K562 (cell line): ENCODE data around the gene BCO1. TPM values are rescaled to one million over a fixed set of nuclear protein-coding genes. Genes with fewer than 3 reads are reported as not detected.

Source experiments
- ATF1 ChIP-seq, 2 experiments: fragments of 450-650 bp in 1 of 2; IDR thresholded peaks; 2 replicates each; pipeline ENCODE4 v1.6.1; 2016; ENCODE audit warnings: missing compliant biosample characterization in 1 of 2, missing genetic modification characterization in 1 of 2
- C11orf30 ChIP-seq: fragments of 450-650 bp; IDR thresholded peaks from 2 replicates; pipeline ENCODE4 v1.6.1; 2016; ENCODE audit warnings: low read depth, mild to moderate bottlenecking
- CHCHD3 ChIP-seq: fragments of 250-450 bp; sonication (Bioruptor Pico); IDR thresholded peaks from 2 replicates; pipeline ENCODE4 v2.1.2; 2022; ENCODE audit warnings: mild to moderate bottlenecking
- CXXC5 ChIP-seq: fragments of 250-450 bp; sonication (Bioruptor Pico); IDR thresholded peaks from 2 replicates; pipeline ENCODE4 v1.8.0; 2022; ENCODE audit warnings: inconsistent platforms, mild to moderate bottlenecking, moderate library complexity
- ETV6 ChIP-seq, 3 experiments: fragments of 150-350 bp in 1 of 3; sonication (generic) in 1 of 3; formaldehyde crosslinking in 1 of 3; IDR thresholded peaks; 2 replicates each; pipeline versions ENCODE4 v1.6.1 to v1.8.0; 2014 to 2022; ENCODE audit warnings: borderline replicate concordance in 2 of 3, low read depth in 2 of 3, antibody characterized with exemption in 1 of 3, low read length in 1 of 3, mild to moderate bottlenecking in 1 of 3, missing genetic modification reagents in 1 of 3
- KDM4B ChIP-seq, 2 experiments: fragments of 450-650 bp in 1 of 2; sonication (generic) in 1 of 2; IDR thresholded peaks; 2 replicates each; pipeline ENCODE4 v1.6.1; 2016 to 2017; ENCODE audit warnings: borderline replicate concordance in 2 of 2, antibody characterized with exemption in 1 of 2, low read depth in 1 of 2, mild to moderate bottlenecking in 1 of 2
- LEF1 ChIP-seq: fragments of 450-650 bp; IDR thresholded peaks from 2 replicates; pipeline ENCODE4 v1.6.1; 2016; ENCODE audit warnings: mild to moderate bottlenecking
- OTX1 ChIP-seq: fragments of 450-650 bp; formaldehyde crosslinking; IDR thresholded peaks from 2 replicates; pipeline ENCODE4 v1.4.0; 2022; ENCODE audit warnings: mild to moderate bottlenecking
- ZBTB1 ChIP-seq: sonication (generic); formaldehyde crosslinking; IDR thresholded peaks from 2 replicates; pipeline ENCODE4 v1.8.1; 2023; ENCODE audit warnings: missing genetic modification reagents, low read depth, mild to moderate bottlenecking, borderline replicate concordance
- ZNF165 ChIP-seq: fragments of 250-450 bp; sonication (Bioruptor Pico); IDR thresholded peaks from 2 replicates; pipeline ENCODE4 v1.4.0; 2020; ENCODE audit warnings: borderline replicate concordance
- ZNF239 ChIP-seq: fragments of 250-450 bp; sonication (Bioruptor Pico); IDR thresholded peaks from 2 replicates; pipeline ENCODE4 v1.4.0; 2020; ENCODE audit warnings: mild to moderate bottlenecking
- ZNF445 ChIP-seq: fragments of 250-450 bp; sonication (Bioruptor Pico); IDR thresholded peaks from 2 replicates; pipeline ENCODE4 v1.4.0; 2020; ENCODE audit warnings: low read depth, mild to moderate bottlenecking, moderate library complexity
- ZNF77 ChIP-seq: fragments of 250-450 bp; sonication (Bioruptor Pico); IDR thresholded peaks from 2 replicates; pipeline ENCODE4 v1.5.0; 2020
- polyA plus RNA-seq, 8 experiments: library from polyadenylated mRNA; depleted of rRNA in 4 of 8; stranded (reverse) in 5 of 8; unstranded in 3 of 8; fragments of >200 nt; fragmentation: Nextera tagmentation in 2 of 8; fragmentation: Illumina TruSeq in 1 of 8; extraction: Ambion mirVana in 2 of 8; extraction: Trizol in 1 of 8; gene quantifications; 2 replicates each; pipeline versions ENCODE4 v1.2.1 to v1.2.3, GENCODE V29; 2011 to 2014; ENCODE audit warnings: inconsistent platforms in 1 of 8, missing spikeins in 1 of 8
- total RNA-seq, 7 experiments: library from RNA; depleted of rRNA in 6 of 7; stranded (reverse); fragments of >200 nt in 6 of 7; fragmentation: Illumina TruSeq in 2 of 7; extraction: Trizol in 2 of 7; gene quantifications; 2 replicates each; pipeline versions ENCODE4 v1.2.1 to v1.2.3, GENCODE V29; 2011 to 2021; ENCODE audit warnings: low replicate concordance in 1 of 7
- TF ChIP-seq, protein P1 (sequence below): fragments of 250-450 bp; sonication (Bioruptor Pico); IDR thresholded peaks from 2 replicates; pipeline ENCODE4 v1.4.0; 2020; ENCODE audit warnings: mild to moderate bottlenecking, moderate library complexity
- TF ChIP-seq, protein P2 (sequence below), 2 experiments: fragments of 150-350 bp in 1 of 2; IDR thresholded peaks; 2 replicates each; pipeline ENCODE4 v1.6.1; 2012 to 2016; ENCODE audit warnings: low read depth in 2 of 2, low read length in 2 of 2, mild to moderate bottlenecking in 1 of 2, moderate library complexity in 1 of 2
- TF ChIP-seq, protein P3 (sequence below): sonication (generic); formaldehyde crosslinking; IDR thresholded peaks from 2 replicates; pipeline ENCODE4 v1.8.1; 2023; ENCODE audit warnings: mild to moderate bottlenecking, missing genetic modification reagents, moderate library complexity
- TF ChIP-seq, protein P4 (sequence below): fragments of 450-650 bp; conservative IDR thresholded peaks from 2 replicates; pipeline ENCODE4 v1.6.1; 2016; ENCODE audit warnings: missing genetic modification characterization, low read depth, mild to moderate bottlenecking, control low read depth, missing compliant biosample characterization

The BCO1 gene
- total and polyA plus RNA-seq, 9 of the 15 experiments (the other 6 are each of a cell fraction or from before 2014, with no cell fraction given), result not detected

DNA sequence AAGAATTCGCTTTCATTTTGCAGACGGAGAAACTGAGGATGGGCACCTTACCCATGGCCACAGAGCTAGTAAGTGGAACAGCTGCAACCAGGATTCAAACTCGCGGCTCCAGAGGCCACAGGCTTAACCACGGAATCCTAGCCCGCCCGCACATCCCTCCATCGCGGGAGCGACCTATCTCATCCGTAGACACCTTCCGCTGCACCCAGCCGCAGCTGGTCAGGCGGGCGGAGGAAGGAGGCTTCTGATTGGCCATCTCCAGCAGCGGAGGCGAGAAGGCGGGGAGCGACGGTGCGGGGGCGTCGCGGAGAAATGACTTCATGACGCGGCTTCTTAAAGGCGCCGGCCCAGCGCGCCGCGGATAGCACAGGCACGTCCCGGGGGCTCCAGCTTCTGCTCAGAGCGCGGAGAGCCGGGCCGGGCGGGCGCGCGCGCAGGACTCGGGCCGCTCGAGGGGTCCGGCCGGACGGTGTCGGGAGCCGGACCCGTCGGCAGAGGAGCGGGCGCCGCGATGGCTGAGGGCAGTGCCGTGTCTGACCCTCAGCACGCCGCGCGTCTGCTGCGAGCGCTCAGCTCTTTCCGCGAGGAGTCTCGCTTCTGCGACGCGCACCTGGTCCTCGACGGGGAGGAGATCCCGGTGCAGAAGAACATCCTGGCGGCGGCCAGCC lies 76.2 kb downstream of the BCO1 start, which contains the start of gene GAN (continued):
- no peak for TF ChIP-seq ETV6 (IDR thresholded peaks at IDR 0.05; ENCODE audit: borderline replicate concordance in 1 of 2, low read depth in 2 of 2, low read length in 1 of 2)
- TF ChIP-seq ETV6 (CRISPR knock-in tag; IDR thresholded peaks at IDR 0.05; ENCODE audit: borderline replicate concordance), result no peak
- TF ChIP-seq ZNF445 (CRISPR knock-in tag), result no peak
- no peak for TF ChIP-seq ZNF239 (CRISPR knock-in tag)
- no peak for TF ChIP-seq LEF1
- 0 out of 2 replicates have a peak, but pooled peaks have one; percentile 21 for TF ChIP-seq ZNF165 (CRISPR knock-in tag)
- no peak for TF ChIP-seq ZNF77 (CRISPR knock-in tag)
- TF ChIP-seq KDM4B (IDR thresholded peaks at IDR 0.05; ENCODE audit: borderline replicate concordance in 2 of 2, low read depth in 1 of 2), result peak in 1 of 2 experiments; percentile 75; a peak in 1 of 4 replicates
- peak; percentile 96 for TF ChIP-seq C11orf30
- TF ChIP-seq OTX1 (CRISPR knock-in tag), result no peak
- TF ChIP-seq ATF1 (CRISPR knock-in tag; IDR thresholded peaks at IDR 0.05), result peak; percentile 97
- peak; percentile 99 for TF ChIP-seq ATF1 (tag; IDR thresholded peaks at IDR 0.05)
- TF ChIP-seq, protein P1, sequence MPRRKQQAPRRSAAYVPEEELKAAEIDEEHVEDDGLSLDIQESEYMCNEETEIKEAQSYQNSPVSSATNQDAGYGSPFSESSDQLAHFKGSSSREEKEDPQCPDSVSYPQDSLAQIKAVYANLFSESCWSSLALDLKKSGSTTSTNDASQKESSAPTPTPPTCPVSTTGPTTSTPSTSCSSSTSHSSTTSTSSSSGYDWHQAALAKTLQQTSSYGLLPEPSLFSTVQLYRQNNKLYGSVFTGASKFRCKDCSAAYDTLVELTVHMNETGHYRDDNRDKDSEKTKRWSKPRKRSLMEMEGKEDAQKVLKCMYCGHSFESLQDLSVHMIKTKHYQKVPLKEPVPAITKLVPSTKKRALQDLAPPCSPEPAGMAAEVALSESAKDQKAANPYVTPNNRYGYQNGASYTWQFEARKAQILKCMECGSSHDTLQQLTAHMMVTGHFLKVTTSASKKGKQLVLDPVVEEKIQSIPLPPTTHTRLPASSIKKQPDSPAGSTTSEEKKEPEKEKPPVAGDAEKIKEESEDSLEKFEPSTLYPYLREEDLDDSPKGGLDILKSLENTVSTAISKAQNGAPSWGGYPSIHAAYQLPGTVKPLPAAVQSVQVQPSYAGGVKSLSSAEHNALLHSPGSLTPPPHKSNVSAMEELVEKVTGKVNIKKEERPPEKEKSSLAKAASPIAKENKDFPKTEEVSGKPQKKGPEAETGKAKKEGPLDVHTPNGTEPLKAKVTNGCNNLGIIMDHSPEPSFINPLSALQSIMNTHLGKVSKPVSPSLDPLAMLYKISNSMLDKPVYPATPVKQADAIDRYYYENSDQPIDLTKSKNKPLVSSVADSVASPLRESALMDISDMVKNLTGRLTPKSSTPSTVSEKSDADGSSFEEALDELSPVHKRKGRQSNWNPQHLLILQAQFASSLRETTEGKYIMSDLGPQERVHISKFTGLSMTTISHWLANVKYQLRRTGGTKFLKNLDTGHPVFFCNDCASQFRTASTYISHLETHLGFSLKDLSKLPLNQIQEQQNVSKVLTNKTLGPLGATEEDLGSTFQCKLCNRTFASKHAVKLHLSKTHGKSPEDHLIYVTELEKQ (CRISPR knock-in tag), result no peak
- TF ChIP-seq, protein P2, sequence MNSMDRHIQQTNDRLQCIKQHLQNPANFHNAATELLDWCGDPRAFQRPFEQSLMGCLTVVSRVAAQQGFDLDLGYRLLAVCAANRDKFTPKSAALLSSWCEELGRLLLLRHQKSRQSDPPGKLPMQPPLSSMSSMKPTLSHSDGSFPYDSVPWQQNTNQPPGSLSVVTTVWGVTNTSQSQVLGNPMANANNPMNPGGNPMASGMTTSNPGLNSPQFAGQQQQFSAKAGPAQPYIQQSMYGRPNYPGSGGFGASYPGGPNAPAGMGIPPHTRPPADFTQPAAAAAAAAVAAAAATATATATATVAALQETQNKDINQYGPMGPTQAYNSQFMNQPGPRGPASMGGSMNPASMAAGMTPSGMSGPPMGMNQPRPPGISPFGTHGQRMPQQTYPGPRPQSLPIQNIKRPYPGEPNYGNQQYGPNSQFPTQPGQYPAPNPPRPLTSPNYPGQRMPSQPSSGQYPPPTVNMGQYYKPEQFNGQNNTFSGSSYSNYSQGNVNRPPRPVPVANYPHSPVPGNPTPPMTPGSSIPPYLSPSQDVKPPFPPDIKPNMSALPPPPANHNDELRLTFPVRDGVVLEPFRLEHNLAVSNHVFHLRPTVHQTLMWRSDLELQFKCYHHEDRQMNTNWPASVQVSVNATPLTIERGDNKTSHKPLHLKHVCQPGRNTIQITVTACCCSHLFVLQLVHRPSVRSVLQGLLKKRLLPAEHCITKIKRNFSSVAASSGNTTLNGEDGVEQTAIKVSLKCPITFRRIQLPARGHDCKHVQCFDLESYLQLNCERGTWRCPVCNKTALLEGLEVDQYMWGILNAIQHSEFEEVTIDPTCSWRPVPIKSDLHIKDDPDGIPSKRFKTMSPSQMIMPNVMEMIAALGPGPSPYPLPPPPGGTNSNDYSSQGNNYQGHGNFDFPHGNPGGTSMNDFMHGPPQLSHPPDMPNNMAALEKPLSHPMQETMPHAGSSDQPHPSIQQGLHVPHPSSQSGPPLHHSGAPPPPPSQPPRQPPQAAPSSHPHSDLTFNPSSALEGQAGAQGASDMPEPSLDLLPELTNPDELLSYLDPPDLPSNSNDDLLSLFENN (IDR thresholded peaks at IDR 0.05; ENCODE audit: low read depth in 2 of 2, low read length in 2 of 2), result no peak
- TF ChIP-seq CHCHD3 (CRISPR knock-in tag), result no peak
- TF ChIP-seq, protein P3, sequence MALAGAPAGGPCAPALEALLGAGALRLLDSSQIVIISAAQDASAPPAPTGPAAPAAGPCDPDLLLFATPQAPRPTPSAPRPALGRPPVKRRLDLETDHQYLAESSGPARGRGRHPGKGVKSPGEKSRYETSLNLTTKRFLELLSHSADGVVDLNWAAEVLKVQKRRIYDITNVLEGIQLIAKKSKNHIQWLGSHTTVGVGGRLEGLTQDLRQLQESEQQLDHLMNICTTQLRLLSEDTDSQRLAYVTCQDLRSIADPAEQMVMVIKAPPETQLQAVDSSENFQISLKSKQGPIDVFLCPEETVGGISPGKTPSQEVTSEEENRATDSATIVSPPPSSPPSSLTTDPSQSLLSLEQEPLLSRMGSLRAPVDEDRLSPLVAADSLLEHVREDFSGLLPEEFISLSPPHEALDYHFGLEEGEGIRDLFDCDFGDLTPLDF (CRISPR knock-in tag), result peak; percentile 86
- TF ChIP-seq ZBTB1 (CRISPR knock-in tag), result peak; percentile 84
- peak; percentile 100 for TF ChIP-seq CXXC5 (CRISPR knock-in tag)
- TF ChIP-seq, protein P4, sequence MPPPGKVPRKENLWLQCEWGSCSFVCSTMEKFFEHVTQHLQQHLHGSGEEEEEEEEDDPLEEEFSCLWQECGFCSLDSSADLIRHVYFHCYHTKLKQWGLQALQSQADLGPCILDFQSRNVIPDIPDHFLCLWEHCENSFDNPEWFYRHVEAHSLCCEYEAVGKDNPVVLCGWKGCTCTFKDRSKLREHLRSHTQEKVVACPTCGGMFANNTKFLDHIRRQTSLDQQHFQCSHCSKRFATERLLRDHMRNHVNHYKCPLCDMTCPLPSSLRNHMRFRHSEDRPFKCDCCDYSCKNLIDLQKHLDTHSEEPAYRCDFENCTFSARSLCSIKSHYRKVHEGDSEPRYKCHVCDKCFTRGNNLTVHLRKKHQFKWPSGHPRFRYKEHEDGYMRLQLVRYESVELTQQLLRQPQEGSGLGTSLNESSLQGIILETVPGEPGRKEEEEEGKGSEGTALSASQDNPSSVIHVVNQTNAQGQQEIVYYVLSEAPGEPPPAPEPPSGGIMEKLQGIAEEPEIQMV, result no peak
